Upper lobe of right lung (tissue), 1 donor: ENCODE data around the gene GPR107. TPM values are rescaled to one million over a fixed set of nuclear protein-coding genes. Genes with fewer than 3 reads are reported as not detected.

ENCODE experiments used
- ATAC-seq: fragments of 200-7000 bp; cut with Tn5 transposase; one replicate; pipeline ENCODE4 v1.9.1; 2020; ENCODE audit warnings: mild to moderate bottlenecking, moderate library complexity
- DNase-seq: peaks from one replicate; pipeline ENCODE4 v3.0.0-alpha.2; 2020
- H3K27ac ChIP-seq: fragments of 200-600 bp; one replicate; pipeline ENCODE4 v1.8.0; 2022
- H3K27me3 ChIP-seq: fragments of 200-600 bp; one replicate; pipeline ENCODE4 v1.8.0; 2022; ENCODE audit warnings: mild to moderate bottlenecking
- H3K36me3 ChIP-seq: fragments of 200-600 bp; one replicate; pipeline ENCODE4 v1.8.0; 2022
- H3K4me1 ChIP-seq: fragments of 200-600 bp; one replicate; pipeline ENCODE4 v1.8.0; 2022
- H3K4me3 ChIP-seq: fragments of 200-600 bp; one replicate; pipeline ENCODE4 v1.8.0; 2022; ENCODE audit warnings: mild to moderate bottlenecking
- H3K9me3 ChIP-seq: fragments of 200-600 bp; one replicate; pipeline ENCODE4 v1.8.0; 2022
- CTCF ChIP-seq: fragments of 200-600 bp; IDR thresholded peaks from one replicate; pipeline ENCODE4 v1.8.0; 2022; ENCODE audit warnings: antibody characterized with exemption
- intact Hi-C: fragments of 100-400 bp; cut with DNase I; formaldehyde crosslinking; loops from one replicate; pipeline ENCODE4 v1.11.0; 2022
- total RNA-seq: library from RNA; stranded (reverse); fragmentation: NEBNext Ultra II Directional; extraction: Animal tissue kit (Norgen Biotek cat#: 25700); gene quantifications from one replicate; pipeline ENCODE4 v1.2.1, GENCODE V29; 2021
- donor health status: DM: no; HTN: yes; CAD: no; lungs with severe emphysema.

GPR107 gene
- total RNA-seq, 1 donor from 2014 or later, result 39.3 TPM

GRCh38 chr9:130181678-130182380 is 128.1 kb downstream of the GPR107 start:
- no peak overlapping the region for H3K27ac ChIP-seq
- no peaks in the 10 kb centered on the region for H3K4me1 ChIP-seq
- no peaks in the 10 kb centered on the region for H3K36me3 ChIP-seq
- TF ChIP-seq CTCF, result no peak
- no peaks in the 10 kb centered on the region for H3K27me3 ChIP-seq
- intact Hi-C loops, result no loop called here
- ATAC-seq, result no peak
- DNase-seq, result no peak
- no peaks in the 10 kb centered on the region for H3K9me3 ChIP-seq
- no peak overlapping the region for H3K4me3 ChIP-seq

GRCh38 chr9:130182381-130182909 is 128.7 kb downstream of the GPR107 start:
- Histone ChIP-seq H3K36me3 (no peaks in the 10 kb centered on the region), H3K27ac (no peak overlapping the region), H3K4me1 (no peaks in the 10 kb centered on the region), H3K4me3 (no peak overlapping the region), H3K9me3 (no peaks in the 10 kb centered on the region), H3K27me3 (no peaks in the 10 kb centered on the region)
- intact Hi-C loops, result no loop called here
- TF ChIP-seq CTCF, result no peak
- DNase-seq (no peak), ATAC-seq (no peak)

- H3K4me3 ChIP-seq, result no peak overlapping the region
- ATAC-seq (no peak), DNase-seq (no peak)
- H3K27ac ChIP-seq, result no peak overlapping the region
- H3K36me3 ChIP-seq, result no peaks in the 10 kb centered on the region
- H3K27me3 ChIP-seq, result no peaks in the 10 kb centered on the region
- H3K9me3 ChIP-seq, result no peaks in the 10 kb centered on the region
- no peaks in the 10 kb centered on the region for H3K4me1 ChIP-seq
- no peak for TF ChIP-seq CTCF
- intact Hi-C loops, result no loop called here
These were observed 129.5 kb downstream of the GPR107 start for GRCh38 chr9:130183133-130183762.

- DNase-seq (no peak), ATAC-seq (no peak)
- Histone ChIP-seq H3K27ac (peak overlapping the region; percentile 36), H3K36me3 (no peaks in the 10 kb centered on the region), H3K4me3 (no peak overlapping the region), H3K4me1 (no peaks in the 10 kb centered on the region), H3K9me3 (no peaks in the 10 kb centered on the region), H3K27me3 (no peaks in the 10 kb centered on the region)
- TF ChIP-seq CTCF, result no peak
- intact Hi-C loops, result no loop called here
These were observed 131.3 kb downstream of the GPR107 start for GRCh38 chr9:130185017-130185416.

GRCh38 chr9:130185490-130186031 is 131.9 kb downstream of the GPR107 start:
- DNase-seq (no peak), ATAC-seq (no peak)
- no peak for TF ChIP-seq CTCF
- Histone ChIP-seq H3K36me3 (no peaks in the 10 kb centered on the region), H3K27ac (peak overlapping the region; percentile 36), H3K4me3 (no peak overlapping the region), H3K4me1 (no peaks in the 10 kb centered on the region), H3K27me3 (no peaks in the 10 kb centered on the region), H3K9me3 (no peaks in the 10 kb centered on the region)
- intact Hi-C loops, result no loop called here
